T-helper 2 cell treated with Interferon-gamma antibody and Interleukin-4, amounts not matched to agents 100 ng/mL and 5 ng/mL, for 36 hours (primary cell): ENCODE results near the gene GALNTL6. TPM values are rescaled to one million over a fixed set of nuclear protein-coding genes. Genes with fewer than 3 reads are reported as not detected.
"Not testable (repeated sequence)": the region's sequence is repeated elsewhere in the genome, so short reads cannot be mapped to it uniquely, and the experiment has no call there.

Experiments used
- intact Hi-C: fragments of 100-400 bp; cut with micrococcal nuclease; formaldehyde crosslinking; loops from one replicate; pipeline ENCODE4 v1.15.1; 2023
- total RNA-seq: library from RNA; stranded (reverse); gene quantifications from 2 replicates; pipeline ENCODE4 v1.2.3, GENCODE V29; 2022

The GALNTL6 gene
- total RNA-seq, 1 donor from 2014 or later = not detected

DNA sequence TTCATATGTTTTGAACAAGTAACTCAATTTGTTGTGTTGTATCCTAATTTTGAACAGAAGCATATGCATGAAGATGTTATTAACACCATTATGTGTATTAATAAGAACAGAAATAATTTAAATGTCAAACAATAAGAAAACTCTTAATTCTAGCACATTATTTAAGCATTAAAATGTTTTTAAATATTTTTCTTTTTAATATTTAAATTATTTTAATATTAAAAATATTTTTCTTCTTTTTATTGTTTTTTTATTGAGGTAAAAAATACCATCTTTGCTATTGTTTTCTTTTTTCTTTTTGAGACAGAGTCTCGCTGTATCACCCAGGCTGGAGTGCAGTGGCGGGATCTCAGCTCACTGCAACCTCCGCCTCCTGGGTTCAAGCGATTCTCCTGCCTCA is 914.4 kb downstream of the GALNTL6 start:
- intact Hi-C loops = no loop called here

DNA sequence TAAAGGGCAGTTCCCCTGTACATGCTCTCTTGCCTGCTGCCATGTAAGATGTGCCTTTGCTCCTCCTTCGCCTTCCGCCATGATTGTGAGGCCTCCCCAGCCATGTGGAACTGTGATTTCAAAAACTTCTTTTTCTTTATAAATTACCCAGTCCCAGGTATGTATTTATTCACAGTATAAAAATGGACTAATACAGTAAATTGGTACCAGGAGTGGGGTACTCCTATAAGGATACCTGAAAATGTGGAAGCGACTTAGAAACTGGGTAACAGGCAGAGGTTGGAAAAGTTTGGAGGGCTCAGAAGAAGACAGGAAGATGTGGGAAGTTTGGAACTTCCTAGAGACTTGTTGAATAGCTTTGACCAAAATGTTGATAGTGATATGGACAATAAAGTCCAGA is 920.4 kb downstream of the GALNTL6 start:
- intact Hi-C loops = not testable (repeated sequence)

DNA sequence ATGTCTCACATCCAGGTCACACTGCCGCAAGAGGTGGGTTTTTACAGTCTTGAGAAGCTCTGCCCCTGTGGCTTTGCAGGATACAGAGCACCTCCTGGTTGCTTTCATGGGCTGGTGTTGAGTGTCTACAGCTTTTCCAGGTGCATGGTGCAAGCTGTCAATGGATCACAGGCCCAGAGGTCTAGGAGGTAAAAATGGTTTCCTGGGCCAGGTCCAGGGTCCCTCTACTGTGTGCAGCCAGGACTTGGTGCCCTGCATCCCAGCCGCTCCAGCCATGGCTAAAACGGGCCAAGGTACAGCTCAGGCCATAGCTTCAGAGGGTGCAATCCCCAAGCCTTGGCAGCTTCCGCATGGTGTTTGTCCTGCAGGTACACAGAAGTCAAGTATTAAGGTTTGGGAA is 921.4 kb downstream of the GALNTL6 start:
- intact Hi-C loops = no loop called here

DNA sequence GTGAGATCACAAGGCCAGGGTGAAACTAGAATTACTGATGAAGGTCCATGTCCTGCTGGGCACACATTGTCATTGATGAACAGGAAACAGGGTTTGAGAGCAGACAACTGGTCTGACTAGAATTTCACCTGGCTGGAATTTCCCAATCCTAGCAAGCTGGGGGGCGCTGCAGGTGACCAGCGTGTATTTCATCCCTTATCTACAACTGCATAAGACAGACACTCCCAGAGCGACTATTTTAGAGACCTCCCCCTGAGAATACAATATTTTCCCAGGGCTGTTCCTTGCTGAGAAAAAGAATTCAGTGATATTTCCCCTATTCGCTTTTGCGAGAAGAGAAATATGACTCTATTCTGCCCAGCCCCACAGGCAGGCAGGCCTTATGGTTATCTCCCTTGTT is 922.8 kb downstream of the GALNTL6 start:
- intact Hi-C loops = no loop called here

DNA sequence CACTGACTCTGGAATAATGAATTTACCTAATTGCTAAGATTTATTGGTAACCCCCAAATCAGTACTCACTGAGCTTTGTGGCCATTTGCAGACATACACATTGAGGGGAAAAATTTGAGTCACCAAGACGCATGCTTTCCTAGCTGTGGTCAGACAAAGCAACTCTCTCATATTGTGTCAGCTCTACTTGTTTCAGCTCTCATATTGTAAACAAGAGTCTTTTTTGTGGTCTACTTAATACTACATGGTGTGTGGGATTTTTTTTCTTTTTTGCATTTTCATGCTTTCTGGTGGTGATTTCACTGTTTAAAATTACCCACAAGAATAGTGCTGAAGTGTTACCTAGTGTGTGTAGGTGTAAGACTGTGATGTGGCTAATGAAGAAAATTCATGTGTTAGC is 927.2 kb downstream of the GALNTL6 start:
- intact Hi-C loops = no loop called here

DNA sequence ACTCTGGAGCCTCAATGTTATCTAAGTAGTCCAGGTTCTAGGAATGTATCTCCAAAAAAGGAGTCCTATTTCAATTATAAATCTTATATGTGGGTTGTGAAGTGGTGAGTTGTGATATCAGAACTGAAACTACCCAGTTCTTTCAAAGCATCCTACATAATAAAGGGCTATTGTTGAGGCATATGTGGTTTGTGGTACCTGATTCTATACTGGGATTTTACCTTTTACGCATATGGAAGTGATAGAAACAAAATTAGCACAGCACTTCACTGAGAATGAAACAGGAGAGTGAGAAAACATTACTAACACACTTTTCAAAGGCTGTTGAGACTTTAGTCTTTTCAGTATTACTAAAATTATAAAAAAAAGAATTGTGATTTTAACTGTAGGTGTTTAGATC is 937.7 kb downstream of the GALNTL6 start:
- intact Hi-C loops = no loop called here

DNA sequence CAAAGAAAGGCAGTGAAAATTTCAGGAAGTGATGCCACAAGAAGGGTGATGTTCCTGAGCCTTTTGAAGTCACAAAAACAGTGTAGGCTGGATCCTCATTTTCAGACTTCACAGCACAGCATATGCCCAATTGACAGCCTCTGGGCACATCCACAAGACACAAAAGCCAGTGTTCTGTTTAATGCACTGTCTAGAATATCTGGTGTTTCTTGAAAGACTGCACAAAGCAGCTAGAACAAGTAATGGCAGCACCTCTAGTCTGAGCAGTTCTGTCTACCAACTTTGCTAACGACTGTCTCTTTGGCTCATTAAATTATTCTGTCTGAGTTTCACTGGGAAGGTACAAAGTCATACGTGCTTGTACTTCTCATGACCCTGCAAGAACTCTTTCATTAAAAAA is 938.3 kb downstream of the GALNTL6 start:
- intact Hi-C loops = no loop called here

DNA sequence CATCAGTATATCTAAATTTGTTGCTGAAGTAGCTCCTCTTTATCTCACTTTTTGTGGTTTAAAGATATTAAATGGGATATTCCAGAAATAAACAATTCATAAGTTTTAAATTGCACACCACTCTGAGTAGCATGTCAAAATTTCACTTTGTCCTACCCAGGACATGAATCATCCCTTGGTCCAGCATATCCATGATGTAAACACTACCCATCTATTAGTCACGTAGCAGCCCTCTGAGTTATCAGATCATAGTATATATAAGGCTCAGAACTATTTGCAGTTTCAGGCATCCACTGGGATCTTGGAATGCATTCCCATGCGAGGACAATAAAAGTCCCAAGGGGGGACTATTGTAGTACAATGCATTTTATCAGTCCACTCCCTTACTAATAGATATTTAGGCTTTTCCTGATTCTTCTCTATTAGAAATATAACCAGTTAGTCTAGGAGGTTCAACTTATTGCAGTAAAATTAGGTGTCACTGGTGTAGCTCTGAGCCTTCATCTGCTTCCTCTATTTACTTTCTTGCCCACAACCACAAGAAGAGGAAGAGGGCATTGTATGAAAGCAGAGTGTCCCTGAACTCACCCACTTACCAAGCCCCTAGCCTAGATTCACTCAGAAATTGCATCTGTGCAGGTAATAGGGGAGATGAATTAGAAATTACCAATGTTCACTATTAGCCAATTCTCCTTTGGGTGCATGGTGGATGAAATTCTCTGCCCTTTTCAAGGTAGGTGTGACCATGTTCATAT is 945.6 kb downstream of the GALNTL6 start:
- intact Hi-C loops = no loop called here

DNA sequence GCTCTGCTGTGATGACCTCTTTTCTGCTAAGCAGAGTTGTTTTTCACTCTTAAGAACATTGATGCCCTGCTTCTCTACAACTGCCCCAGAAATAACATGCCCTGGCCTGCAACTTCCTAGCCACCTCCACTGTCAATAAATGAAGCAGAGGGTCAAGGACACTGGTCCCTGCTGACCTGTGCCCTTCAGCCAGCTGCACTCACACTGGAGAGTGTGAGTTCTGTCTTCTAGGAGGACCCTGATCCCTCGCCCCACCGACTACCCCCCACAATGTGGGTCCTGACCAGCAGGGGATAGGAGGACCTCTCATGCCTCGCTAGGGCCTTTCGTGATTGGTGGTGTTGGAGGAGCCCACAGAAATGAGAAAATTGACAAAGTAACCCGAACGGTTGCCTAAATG is 947.3 kb downstream of the GALNTL6 start:
- intact Hi-C loops = no loop called here

DNA sequence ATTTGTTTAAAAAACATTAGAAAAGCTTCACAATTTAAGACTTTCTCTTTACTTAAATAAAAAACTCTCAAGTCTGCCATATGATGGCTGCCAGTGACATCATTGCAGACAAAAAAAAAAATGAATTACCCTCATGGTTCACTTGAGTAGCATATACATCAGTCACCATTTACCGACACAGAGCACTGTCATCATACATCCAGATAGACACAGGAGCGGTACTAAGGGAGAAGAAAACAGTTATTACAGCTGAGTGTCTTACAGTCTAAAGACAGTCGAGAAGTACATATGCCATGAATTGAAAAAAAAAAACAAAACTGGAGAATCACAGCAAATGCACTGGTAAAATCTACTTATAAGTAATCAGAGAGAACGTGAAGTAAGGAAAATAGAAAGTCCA is 949.7 kb downstream of the GALNTL6 start:
- intact Hi-C loops = no loop called here

DNA sequence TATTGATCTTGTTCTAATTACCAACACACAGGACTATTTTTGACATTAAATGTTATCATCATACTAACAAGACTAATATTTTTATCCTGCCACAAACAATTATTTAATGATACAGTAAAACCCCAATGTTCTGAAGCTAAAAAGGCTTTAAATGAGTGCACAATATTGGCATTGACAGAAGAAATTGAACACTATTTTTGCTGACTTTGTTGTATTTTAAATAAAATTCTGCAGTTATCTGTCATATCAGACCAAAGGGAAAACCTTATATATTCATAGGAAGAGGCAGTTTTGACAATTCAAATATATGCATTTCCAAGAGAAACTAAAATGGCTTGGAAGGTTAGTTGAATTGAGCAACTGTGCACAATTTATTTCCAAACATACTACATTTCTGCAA is 957.6 kb downstream of the GALNTL6 start:
- intact Hi-C loops = no loop called here

DNA sequence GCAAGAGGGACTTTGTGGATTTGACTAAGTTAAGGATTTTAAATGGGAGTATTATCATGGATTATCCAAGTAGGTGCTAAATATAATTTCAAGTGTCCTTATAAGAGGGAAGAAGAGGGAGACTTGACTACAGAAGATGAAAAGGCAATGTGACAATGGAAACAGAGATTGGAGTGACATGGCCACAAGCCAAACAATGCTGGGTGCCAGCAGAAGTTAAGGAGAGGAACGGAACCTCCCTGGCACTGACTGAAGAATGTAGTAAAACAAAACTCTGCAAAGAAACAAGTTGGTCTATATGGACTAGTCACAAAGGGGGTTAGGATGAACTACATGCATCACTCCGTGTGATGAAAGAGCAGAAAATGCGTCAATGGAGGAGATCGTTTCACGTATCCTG is 959.6 kb downstream of the GALNTL6 start:
- intact Hi-C loops = no loop called here

DNA sequence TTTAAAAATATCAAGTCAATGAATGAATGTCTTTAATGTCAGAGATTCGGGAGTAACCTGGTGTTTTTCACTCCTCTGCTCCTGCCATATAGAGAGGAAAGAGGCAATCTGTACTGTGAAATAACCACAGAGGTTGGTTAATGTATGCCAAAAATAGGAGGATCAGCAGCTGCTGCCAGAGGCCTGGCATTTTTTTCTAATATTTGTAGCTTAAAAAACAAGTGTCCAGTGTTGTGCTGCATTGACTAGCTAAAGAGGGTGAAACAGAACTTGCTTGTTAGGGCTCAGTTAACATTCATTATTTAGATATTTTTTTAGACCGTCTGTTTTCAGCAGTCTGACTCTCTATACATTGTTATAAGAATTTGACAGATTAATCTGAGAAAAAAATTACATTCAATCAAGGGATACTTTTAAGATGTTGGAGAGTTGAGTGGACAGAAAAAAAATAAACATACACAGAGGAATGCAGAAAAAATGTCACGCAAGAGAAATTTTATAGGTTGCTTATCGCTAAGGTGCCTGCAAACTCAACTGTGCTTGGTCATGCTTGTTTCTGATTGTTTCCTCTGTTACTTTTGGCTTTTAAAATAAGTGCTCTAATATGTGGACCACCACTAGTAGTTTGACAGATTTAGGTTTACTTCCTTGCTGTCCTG is 963.1 kb downstream of the GALNTL6 start:
- intact Hi-C loops = no loop called here

DNA sequence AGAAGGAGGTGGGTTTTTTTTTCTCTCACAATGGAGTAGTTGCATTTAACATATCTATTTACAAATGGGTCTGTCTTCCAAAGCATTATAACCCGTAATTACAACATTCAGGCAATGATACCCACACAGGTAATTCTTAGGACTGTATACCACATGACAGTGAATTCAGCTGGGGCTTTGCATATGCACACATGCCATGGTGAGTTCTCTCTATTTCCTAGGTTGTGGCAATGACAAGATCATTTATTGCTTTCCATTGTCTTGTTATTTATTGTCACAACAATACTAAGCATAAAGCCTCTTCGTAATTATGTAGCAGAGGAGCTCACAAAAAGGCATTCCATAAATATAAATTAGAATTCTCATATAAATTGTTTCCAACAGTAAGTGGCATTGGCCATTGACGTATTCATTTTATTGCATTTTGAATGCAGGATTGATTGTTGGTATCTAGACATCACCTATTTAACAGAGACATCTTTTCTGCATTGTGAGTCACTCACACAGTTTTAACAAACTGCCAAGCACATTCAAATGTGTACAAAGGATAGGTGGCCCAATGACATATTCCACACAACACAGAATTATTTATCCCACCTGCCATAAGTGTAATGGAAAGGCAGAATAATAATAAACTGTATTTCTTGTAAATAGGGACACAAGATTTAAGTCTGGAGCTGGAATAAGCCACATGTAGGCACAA is 964.7 kb downstream of the GALNTL6 start:
- intact Hi-C loops = no loop called here

DNA sequence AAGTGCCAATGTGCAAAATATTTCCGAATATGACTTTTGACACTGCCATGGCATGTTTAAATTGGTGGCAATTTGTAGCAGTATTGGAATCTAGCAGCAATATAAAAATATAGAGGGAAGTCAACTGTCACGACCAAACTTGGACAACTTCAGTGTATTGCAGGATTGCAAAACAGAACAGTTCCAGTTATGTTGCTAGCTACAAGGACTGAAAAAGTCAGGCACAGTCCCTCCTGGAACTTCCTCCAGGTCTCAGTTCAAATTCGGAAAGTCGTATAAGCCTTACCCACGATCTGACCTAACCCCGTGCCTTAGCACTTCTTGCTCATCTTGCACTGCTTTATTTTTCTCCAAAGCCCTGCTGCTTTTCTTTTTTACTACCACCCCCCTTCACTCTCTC is 965.4 kb downstream of the GALNTL6 start:
- intact Hi-C loops = no loop called here

DNA sequence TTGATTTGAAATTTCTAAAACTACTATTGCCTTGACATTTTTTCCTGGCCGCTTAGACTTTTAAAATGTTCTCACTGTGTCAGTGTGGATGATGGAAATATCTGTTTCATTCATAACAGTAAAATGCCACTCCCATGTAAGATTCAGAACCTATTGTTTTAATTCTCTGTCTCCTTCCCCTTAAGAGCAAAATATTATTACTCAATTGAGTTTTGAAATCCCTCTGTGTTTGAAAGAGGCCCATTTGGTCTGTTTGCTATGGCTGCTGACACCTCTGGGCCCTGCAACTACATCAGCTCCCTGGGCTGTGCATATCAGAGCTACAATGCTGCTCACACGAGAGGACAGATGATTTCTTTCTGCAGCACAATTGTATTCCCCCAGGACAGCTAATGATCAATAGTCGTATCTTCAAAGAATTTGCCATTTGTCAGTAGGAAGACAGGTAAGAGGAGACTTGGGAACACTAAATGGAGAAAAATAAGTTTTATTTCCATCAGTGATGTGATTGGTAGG is 967.4 kb downstream of the GALNTL6 start:
- intact Hi-C loops = no loop called here

DNA sequence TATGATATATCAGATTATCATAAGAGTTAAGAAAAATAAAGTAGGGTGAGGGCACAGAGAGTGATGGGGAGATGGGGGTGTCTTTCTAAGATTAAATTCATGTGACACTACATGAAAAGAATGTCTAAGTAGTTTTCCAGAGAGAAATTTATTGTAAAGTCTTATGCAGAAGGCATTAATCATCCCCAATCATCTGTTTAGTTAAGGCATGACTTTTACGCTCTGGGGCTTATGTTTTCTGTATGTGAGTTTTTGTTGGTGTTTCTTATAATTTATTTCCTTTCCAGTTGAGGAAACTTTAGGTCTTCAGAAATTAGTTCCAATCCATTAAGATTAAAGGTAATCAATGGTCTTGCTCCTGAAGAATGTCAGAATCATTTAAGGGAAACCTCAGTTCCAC is 972.4 kb downstream of the GALNTL6 start:
- intact Hi-C loops = no loop called here

DNA sequence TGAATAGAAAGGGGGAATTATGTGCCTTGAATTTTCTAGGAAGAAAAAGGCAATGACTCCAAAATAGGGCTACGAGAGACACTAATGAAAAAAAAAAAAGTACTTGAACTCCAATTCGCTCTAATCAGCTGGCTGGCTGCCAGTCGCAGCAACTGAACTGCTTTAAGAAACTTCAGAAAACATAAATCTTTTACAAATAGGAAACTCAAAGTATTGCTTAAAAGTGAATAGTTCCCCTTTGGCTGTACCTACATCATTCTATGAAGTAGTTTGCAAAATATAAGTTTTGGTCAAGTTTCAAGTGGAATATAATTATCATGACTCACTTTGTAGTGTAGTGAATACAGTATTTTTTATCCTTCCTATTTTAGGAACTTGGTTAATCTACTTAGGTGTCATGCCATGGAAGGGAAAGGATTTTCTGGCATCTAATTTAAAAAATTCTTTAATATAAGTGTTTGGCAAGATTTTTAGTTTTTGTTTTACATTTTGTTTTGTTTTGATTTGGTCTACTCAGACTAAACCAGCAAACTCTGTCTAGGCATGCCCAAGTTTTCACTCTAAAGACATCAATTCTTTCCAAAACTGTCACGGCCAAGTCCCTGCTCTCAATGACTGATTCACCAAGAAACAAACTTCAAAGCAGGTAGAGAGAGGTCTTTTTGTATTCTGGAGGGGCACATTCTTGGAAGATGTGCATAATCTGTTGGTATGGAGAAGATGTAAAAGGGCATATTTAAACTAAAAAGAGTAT is 973.0 kb downstream of the GALNTL6 start:
- intact Hi-C loops = no loop called here

DNA sequence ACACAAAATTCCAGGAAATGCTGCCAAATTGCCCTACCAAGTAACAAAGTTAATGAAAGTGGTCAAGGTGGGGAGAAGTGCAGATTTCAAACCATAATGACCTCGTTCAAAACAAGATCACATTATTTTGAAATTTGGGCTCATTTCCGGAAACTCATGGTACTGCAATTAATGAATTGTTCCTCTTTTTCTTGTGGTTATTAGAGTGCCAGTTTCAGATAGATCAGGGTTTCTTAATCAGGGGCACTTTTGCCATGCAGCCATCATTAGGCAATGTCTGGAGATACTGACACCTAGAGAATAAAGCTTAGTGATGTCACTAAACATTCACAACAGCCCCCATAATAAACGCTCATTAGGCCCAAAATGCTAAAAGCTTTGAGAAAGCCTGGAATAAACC is 973.9 kb downstream of the GALNTL6 start:
- intact Hi-C loops = no loop called here

DNA sequence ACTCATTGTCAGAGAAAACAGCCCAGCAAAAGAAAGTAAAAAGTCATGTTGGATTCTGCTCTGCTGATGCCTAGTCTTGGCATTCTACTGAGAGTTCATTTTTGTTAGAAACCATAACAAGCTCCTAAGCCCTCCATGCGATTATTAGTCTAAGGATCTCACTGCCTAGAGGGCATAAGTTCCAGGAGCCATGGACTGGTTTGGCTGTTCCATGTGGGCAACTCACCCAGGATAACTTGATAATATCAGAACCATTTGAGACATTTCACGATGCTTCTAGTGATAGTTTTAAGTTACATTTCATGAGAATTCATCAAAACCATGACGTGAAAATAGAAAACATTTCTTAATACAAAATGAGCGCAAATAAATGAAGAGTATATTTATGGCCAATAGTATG is 978.6 kb downstream of the GALNTL6 start:
- intact Hi-C loops = no loop called here

DNA sequence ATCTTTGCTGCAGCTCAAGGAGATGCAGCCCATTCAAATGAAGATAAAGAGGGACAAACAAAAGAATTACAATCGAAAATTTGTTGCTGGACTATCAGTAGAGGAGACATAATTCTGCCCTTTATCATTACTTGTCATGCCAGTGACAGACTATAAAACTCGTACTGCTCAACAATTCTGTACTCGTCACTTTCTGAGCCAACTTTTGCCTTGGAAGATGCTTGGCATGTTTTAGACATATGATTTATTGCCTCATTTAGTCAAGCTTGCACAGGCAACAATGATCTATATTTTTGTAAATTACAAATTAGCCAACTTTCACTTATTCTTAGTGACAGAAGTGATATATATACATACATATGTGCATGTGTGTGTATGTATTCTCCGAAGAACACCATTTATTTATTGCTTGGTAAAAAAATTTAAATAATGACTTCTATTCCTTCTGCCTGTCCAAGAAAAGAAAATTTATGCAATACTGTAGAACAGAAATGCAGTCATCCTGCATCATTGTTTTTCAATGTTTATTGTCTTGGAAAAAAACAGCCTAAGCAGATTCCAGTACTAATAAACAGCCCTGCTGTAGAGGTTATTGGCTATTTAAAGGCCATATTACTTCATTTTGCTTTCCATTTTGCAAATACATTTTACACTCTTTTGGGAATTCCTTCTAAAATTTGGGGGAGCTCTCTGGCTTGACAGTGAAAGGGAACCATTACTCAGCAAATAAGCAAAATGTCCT is 980.5 kb downstream of the GALNTL6 start:
- intact Hi-C loops = no loop called here
